ENCODE results near the gene CDKAL1.

Gene CDKAL1

GRCh38 chr6:21102624-21103023 is 568.4 kb downstream of the CDKAL1 start:
- CTCF ChIA-PET: no interaction called here
- DNase-seq (ENCODE audit: low read depth, low spot score): no peak
- POLR2A ChIA-PET: no interaction called here
- no peak for TF ChIP-seq CTCF (IDR thresholded peaks at IDR 0.05; ENCODE audit: insufficient read depth, low read length, missing control alignments)
- H3K4me3 ChIP-seq (ENCODE audit: low read depth, low read length): no peak overlapping the region

- no peak overlapping the region for H3K4me3 ChIP-seq (ENCODE audit: low read depth, low read length)
- TF ChIP-seq CTCF (IDR thresholded peaks at IDR 0.05; ENCODE audit: insufficient read depth, low read length, missing control alignments): no peak
- CTCF ChIA-PET: no interaction called here
- DNase-seq (ENCODE audit: low read depth, low spot score): no peak
- POLR2A ChIA-PET: no interaction called here
These were observed 569.5 kb downstream of the CDKAL1 start for GRCh38 chr6:21103626-21104224.

- TF ChIP-seq CTCF (IDR thresholded peaks at IDR 0.05; ENCODE audit: insufficient read depth, low read length, missing control alignments): no peak
- ChIA-PET CTCF (no interaction called here), POLR2A (no interaction called here)
- DNase-seq (ENCODE audit: low read depth, low spot score): no peak
- H3K4me3 ChIP-seq (ENCODE audit: low read depth, low read length): no peak overlapping the region
These were observed 570.0 kb downstream of the CDKAL1 start for GRCh38 chr6:21104288-21104687.

GRCh38 chr6:21107796-21108195 is 573.5 kb downstream of the CDKAL1 start:
- no peak for TF ChIP-seq CTCF (IDR thresholded peaks at IDR 0.05; ENCODE audit: insufficient read depth, low read length, missing control alignments)
- ChIA-PET CTCF (no interaction called here), POLR2A (no interaction called here)
- H3K4me3 ChIP-seq (ENCODE audit: low read depth, low read length): no peak overlapping the region
- no peak for DNase-seq (ENCODE audit: low read depth, low spot score)

GRCh38 chr6:21109391-21110178 is 575.3 kb downstream of the CDKAL1 start:
- no peak overlapping the region for H3K4me3 ChIP-seq (ENCODE audit: low read depth, low read length)
- no peak for TF ChIP-seq CTCF (IDR thresholded peaks at IDR 0.05; ENCODE audit: insufficient read depth, low read length, missing control alignments)
- peak; percentile 19 for DNase-seq (ENCODE audit: low read depth, low spot score)
- POLR2A ChIA-PET: no interaction called here
- CTCF ChIA-PET: interaction anchor here (0.6 kb wide), 1 partner anchor 8 kb away, joined by 3 read pairs; no protein-coding TSS in a partner anchor

- ChIA-PET CTCF (no interaction called here), POLR2A (no interaction called here)
- DNase-seq (ENCODE audit: low read depth, low spot score): no peak
- H3K4me3 ChIP-seq (ENCODE audit: low read depth, low read length): no peak overlapping the region
- no peak for TF ChIP-seq CTCF (IDR thresholded peaks at IDR 0.05; ENCODE audit: insufficient read depth, low read length, missing control alignments)
These were observed 576.4 kb downstream of the CDKAL1 start for GRCh38 chr6:21110684-21111083.
